Epidermal melanocyte (primary cell): ENCODE data around the gene FOXG1.

ENCODE experiments used
- DNase-seq: peaks from one replicate; pipeline ENCODE4 v3.0.0; 2011; ENCODE audit warnings: low spot score; ENCODE audit not compliant: insufficient read length

The FOXG1 gene

GRCh38 chr14:28766469-28766955, at the start of gene FOXG1:
TSS of gene FOXG1 (plus strand) at chr14:28766787. CDS start at chr14:28767280, 493 bp downstream.
- no peak for DNase-seq

GRCh38 chr14:28719130-28719529, 47.5 kb upstream of the FOXG1 start:
- no peak for DNase-seq

GRCh38 chr14:28731358-28731757, 35.2 kb upstream of the FOXG1 start:
- no peak for DNase-seq

GRCh38 chr14:28742171-28742846, 24.3 kb upstream of the FOXG1 start:
- no peak for DNase-seq

- DNase-seq: no peak
Measured at GRCh38 chr14:28744126-28744525, 22.5 kb upstream of the FOXG1 start.

GRCh38 chr14:28745176-28745575, 21.4 kb upstream of the FOXG1 start:
- DNase-seq: no peak

- no peak for DNase-seq
Measured at GRCh38 chr14:28746247-28746646, 20.3 kb upstream of the FOXG1 start.

- no peak for DNase-seq
Measured at GRCh38 chr14:28751467-28752058, 15.0 kb upstream of the FOXG1 start.

- no peak for DNase-seq
Measured at GRCh38 chr14:28754209-28754985, 12.2 kb upstream of the FOXG1 start.

GRCh38 chr14:28755198-28755815, 11.3 kb upstream of the FOXG1 start:
- no peak for DNase-seq

- DNase-seq: no peak
Measured at GRCh38 chr14:28755884-28756268, 10.7 kb upstream of the FOXG1 start.

GRCh38 chr14:28756269-28756883, 10.2 kb upstream of the FOXG1 start:
- no peak for DNase-seq

- DNase-seq: no peak
Measured at GRCh38 chr14:28756884-28757570, 9.6 kb upstream of the FOXG1 start.

GRCh38 chr14:28757786-28758185, 8.8 kb upstream of the FOXG1 start:
- no peak for DNase-seq

GRCh38 chr14:28758253-28758884, 8.2 kb upstream of the FOXG1 start:
- no peak for DNase-seq

GRCh38 chr14:28758885-28759652, 7.5 kb upstream of the FOXG1 start:
- DNase-seq: no peak

- DNase-seq: no peak
Measured at GRCh38 chr14:28759653-28760313, 6.8 kb upstream of the FOXG1 start.

- no peak for DNase-seq
Measured at GRCh38 chr14:28760431-28760996, 6.1 kb upstream of the FOXG1 start.
